ENCODE data around the gene GFRA1.

Gene GFRA1

DNA sequence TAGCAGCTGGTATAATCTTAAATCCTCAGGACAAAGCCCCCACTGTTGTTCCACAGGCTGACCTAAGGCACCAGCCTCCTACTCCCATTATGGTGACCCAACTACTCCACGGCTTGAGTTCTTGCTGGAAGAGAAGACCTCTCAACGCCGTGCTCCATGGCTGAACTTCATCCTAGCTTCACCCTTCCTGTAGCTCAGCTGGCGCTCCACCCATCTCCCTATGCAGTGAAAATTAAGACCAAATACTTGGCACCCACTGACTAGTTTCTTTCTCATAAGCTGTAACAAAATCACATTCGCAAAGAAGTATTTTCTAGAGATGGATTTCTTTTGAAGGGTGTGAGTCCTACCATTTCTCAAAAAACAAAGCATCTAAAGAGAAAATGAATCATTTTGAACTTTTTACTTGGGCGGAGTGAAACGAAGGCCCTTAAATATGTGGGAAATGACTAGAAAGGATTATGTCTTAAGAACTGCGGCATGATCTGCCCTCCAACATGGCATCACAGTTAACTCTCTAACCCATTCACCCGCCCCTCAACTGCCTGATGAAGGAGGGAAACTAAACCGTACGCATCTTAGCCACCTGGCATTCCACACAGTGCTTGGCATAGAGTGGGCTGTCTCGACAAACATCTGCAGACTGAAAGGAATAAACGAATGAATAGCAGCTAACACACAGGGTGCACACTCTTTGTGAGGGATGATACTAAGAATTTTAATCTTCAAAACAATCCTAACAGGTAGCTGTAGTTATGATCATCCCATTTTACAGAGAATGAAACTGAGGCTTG, 32.7 kb downstream of the GFRA1 start:
- no peak for DNase-seq

DNA sequence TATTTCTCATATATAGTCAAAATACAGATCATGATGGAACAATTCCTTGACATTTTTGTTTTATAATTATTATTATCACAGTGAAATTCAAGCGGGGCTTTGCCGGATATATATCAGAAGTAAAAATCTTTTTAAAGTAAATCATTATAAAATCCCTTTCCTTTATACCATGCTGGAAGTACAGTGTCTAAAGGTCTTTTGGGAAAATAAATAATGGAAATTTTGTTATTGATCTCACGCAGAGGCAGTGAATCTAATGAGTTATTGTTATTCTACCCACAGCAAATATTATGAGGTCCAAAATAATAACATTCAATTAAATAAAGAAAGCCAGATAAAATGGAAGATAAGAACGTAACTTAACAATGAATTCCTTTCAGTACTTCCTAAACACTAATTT, 33.8 kb downstream of the GFRA1 start:
- DNase-seq = no peak

DNA sequence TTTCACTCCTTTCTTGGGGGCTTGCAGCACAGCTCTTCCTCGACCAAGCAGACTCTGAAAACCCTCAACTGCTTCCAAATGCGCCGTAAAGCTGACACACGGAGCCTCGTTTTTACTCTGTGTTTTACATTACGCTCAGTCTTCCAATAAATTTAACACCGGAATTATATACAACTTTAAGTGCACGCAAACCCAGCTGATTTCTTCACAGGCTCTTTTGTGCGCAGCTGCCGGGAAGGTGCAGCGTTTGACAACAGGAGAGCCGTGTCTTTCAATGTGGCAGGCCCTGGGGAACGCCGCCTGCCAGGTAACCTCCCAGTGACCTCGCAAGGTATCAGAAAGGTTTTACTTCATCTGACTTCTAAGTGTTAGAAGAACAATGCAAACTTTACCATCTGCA, 35.0 kb downstream of the GFRA1 start:
- DNase-seq = no peak

DNA sequence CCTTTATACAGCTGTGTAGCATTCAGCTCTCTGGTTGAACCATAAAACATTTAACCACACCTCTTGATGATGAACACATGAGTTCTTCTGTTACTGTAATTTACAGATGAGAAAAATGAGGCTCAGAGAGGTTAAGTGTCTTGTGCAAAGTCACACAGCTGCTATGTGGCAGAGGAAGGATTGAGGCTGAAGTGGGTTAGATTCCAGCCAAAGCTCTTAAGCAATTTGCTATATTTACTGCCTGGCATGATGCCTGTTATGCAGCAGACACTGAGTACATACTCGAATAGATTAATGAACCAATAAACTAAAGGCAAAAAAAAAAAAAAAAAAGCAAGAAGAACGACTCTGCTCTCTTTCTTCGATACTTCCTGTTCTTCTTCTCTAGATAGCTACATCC, 35.7 kb downstream of the GFRA1 start:
- no peak for DNase-seq

DNA sequence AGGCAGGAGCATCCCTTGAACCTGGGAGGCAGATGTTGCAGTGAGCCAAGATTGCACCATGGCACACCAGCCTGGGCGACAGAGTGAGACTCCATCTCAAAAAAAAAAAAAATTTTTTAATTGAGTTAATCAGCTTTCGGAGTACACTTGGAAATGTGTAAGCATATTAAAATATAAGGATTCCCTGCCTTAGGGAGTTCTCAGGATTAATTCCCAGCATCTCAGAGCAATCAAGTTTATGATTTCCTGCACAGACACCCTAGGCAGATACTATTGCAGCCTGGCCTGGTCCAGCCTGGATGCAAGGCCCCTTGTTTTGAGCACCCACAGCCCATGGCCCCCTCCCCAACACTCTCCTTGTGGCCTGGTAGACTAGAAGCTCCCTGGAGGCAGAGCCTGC, 39.8 kb downstream of the GFRA1 start:
- no peak for DNase-seq

DNA sequence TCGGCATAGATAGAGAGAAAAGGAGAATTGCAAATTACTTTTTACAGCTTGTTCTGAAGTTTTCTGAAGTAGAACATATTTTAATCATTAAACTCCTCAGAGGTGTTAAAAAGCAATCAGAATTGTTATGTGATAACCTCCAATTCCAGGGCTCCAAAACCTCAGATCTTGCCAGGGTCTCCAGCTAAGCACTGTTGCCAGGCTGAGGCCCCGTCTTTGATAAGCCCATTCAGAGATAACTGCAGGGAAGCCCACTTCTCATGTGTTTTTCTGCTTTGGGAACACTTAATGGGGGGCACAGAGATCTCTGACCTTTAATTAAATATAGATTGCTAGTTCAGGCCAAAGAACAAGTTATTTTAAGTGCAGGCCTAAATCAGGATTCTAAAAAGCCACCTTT, 40.4 kb downstream of the GFRA1 start:
- DNase-seq = no peak

DNA sequence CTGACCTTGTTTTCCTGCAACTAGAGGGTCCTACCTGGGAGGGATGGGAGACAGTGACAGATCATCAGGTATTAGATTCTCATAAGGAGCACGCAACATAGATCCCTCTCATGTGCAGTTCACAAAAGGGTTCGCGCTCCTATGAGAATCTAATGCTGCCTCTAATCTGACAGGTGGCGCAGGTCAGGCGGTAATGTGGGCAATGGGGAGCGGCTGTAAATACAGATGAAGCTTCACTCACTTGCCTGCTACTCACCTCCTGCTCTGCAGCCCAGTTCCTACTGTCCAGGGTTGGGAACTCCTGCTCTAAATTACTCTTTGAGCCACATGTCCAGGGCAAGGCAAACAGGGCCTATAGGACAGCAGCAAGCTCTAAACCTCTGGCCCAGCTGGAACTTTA, 46.2 kb downstream of the GFRA1 start:
- no peak for DNase-seq

DNA sequence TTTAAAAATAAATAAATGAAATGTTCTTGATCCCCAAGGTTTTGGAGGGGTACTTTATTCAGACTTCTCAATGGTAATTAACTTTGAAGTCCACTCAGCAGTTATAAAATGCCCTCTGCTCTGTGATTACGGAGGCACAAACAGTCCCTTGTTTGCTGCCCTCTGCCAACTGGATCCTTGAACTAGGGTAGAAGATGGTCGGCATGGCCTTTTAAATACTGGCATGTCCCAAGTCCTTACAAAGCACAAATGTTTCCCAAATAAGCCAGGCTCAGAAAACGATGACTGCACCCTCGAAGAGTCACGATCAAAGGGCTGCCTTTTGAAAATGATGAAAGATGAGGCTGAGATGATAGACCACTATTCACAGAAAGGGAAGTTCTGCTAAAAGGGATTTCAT, 47.0 kb downstream of the GFRA1 start:
- DNase-seq = no peak

DNA sequence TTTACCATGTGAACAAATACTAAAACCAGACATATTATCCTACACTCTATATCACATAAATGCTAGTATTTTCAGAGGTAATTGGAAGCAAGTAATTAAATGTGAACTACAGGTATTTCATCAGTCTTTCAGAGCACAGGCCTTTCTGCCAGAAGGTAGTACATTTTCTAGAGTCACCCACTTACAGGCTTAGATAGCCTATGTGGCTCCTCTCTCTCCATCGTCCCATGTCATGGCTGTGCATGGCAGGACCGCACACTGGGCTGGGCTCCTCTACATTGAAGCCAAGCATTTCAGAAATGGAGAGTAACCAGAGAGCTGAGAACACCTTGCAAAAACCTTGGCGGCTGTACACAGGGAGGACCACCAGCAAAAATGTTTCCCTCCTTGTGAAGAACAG, 49.7 kb downstream of the GFRA1 start:
- DNase-seq = no peak

DNA sequence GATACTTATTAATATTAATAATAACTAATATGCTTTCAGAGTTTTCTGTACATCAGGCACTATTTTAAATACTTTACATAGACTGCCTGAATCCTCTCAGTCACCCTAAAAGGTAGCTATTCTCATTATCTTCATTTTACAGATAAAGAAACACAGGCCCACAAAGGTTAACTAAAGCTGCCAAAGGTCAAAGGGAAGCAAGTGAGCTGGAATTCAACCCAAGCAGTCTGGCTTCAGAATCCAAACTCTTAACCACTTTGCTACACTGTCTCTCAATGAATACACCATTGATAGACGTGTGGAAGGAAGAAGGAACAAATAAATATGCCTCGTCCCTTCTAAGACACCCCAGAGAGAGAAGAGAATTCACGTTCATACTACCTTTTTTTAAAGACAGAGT, 52.0 kb downstream of the GFRA1 start:
- no peak for DNase-seq

DNA sequence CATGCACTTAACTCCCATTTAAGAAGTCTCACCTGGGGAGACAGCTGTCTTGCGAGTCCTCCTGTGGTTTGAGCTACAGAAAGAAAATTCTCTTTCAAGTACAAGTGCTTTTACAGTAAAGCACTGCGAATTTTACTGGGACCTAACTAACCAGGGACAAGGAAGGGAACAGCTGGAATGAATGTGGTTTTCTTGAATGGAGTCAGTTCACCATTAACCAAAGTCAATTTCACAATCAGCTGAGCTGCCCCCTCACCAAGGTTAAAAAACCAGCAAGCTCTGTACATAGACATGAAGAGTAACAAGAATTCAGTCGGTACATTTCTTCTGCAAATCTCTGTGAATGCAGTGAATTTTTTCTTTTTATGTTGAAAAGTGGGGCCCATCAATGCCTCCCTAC, 56.3 kb downstream of the GFRA1 start:
- DNase-seq = no peak

DNA sequence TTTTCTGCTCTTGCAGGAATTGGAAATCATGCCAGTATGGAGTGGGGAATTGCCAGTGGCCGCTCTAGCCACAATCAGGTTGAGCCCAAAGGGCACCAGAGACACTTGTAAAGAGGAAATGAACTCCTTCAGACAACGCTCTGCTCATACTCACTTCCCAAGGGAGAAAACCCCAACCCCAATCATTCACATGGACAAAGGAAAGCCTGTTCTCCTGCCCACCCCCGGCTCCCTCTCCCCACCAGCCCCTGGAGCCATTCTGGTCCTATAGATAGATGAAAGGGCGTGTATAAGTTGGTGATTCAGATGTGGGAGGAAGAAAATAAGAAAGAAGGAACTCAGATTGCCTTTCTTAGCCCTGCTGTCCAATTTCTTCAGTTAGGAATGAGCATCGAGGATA, 57.4 kb downstream of the GFRA1 start:
- no peak for DNase-seq

DNA sequence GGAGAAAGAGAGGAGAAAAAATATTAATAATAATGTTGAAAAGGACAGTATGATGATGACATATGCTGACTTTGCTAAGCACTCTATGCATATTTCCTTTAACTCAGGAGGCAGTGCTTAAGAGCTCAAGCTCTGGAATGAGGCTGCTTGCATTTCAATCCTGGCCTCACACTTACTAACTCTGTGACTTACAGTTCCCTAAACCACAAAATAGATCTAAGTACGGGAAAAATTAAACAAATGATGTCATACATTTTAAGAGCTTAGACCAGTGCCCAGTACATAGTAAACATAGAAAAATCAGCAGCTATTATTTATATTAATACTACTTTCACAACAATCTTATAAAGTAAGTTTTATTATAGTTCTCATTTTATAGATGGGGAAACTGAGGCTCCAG, 61.3 kb downstream of the GFRA1 start:
- DNase-seq = no peak

DNA sequence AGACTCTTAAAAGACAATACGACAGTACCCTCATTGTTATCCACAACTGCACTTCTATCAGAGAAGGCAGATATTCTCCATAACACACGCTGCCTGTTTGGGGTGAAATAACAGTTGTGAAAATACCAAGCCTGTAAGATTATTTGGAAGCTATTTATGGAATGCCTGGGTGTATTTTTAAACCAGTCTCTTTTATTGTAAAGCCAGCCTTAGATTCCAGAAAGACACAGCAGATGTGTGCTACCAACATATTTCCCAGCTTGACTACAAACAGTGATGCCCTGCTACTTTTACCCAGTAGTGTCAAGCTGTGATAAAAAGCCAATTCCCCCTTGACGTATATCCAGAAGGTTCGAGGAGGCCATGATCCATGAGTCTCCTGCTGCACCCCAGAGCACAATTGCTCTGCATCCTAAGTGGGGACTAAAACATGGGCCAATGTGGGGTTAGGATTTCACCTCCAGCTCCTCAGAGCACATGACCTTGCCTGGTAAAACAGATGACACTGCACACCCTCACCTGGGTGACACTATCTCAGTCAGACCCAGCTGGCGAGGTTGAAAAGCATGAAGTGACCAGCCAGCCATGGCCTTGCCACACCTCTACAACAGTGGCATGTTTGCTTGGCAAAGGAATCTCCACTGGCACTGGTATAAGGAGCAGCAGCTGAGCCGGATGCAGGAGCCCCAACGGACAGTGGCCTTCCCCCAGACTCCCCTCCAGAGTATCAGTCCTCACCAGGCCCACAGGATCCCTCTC, 62.2 kb downstream of the GFRA1 start:
- no peak for DNase-seq

DNA sequence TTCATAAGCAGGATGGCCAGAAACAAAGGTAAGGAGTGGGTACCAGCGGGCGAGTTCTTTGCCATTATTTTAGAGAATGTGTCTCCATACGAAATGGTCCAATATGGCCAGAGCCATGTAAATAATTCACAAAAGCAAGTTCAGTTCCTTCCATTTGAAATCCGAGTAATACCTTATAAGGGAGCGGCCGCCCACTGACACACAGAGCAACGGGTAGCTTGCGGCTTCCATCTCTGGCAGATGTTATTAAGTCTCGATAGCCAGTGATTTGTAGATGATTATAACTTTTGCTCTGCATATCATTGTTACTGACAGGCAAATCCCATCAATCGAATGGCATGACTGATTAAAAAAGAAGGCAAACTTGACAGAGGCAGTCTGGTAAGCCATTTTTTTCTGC, 63.2 kb downstream of the GFRA1 start:
- no peak for DNase-seq

DNA sequence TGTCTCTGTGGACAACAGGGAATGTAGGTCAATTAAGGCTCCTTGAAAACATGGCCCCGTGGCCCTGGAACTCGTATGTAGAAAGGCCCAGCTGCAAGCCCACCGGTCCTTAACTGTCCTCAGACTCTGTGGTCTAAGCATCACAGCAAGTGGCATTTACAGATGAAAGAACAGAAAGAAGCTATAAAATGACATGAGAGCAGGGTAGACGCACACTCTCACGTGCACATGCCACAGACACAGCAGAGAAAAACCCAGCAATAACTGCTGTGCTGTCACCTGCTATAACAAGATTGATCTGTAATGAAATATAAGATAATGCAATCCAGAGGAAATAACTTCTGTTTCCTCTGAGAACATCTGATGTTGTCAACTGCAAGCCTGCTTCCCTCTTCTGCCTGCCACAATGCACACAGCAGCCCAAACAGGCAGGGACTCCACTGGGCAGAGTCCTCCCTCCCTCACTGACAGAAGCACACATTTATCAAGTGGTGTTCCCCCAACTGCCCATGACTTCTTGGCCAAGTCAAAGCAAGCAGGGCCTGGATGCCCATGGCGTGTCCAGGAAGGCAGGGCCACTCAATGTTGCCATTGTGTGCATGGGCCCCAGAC, 63.9 kb downstream of the GFRA1 start:
- no peak for DNase-seq

DNA sequence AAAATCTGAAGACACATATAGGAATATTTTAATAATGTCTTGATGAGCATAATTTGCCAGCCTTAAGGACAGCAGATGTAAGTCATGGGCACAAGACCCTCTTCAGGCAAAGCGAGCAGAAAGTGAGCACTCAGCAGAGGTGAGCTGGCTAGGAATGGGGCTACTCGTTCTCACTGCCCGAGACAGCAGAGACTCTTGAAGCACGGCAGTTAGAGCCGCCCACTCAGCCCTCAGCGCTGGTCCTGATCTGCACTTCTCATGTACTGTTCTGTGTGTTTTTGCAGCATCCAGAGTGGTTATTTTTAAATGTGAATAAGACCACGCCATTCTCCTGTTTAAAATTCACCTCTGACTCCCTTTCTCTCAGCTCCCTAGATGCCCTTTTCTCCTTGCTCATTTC, 65.3 kb downstream of the GFRA1 start:
- no peak for DNase-seq

DNA sequence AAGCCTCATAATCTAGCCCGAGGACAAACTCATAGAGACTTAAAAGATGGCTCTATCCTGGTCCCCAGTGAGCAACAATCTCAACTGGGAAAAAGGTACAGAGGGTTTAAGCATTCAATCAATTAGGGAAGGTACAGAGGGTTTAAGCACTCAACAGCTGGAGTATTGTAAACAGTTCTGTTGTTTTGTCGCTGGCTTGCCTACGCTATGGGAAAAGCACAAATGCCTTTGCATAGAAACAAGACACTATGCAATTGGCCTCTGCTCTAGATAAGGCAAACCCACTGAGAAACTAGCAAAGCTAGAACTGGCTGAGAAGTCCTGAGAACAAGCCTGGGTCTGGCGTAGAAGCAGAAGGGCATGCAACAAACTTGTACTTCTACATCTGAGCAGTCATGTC, 69.3 kb downstream of the GFRA1 start:
- no peak for DNase-seq

DNA sequence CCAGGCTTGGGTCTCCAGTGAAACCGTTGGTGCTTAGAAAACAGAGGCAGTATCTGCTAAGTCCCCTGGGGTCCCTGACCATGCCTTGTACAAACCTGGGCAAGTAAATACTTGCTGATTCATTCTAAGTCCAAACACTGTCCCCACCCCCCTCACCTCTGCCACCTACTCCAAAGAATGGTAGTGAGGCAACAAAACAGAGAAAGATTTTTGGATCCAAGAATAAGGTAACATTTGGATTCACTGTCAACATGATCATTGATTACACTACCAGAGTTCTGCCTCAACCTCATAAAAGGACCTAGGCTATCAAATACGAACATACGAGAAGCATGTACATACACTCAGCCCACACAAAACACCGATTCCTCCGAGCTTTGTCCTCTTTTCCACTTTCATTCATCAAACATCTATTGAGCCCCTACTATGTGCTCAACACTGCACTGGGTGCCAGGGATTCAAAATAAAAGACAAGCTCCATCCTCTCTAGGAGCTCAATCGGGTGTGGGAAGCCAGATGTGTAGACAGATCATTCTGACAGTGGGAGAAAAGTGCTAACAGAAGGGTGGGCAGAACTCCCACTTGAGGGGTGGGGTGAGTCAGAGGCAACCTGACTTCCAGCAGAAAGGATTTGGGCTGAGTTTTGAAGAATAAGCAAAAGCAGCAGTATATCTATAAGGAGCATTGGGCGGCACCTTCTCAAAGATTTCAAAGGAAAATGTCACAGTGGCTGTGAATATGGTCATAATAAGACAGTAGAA, 71.2 kb downstream of the GFRA1 start:
- no peak for DNase-seq

DNA sequence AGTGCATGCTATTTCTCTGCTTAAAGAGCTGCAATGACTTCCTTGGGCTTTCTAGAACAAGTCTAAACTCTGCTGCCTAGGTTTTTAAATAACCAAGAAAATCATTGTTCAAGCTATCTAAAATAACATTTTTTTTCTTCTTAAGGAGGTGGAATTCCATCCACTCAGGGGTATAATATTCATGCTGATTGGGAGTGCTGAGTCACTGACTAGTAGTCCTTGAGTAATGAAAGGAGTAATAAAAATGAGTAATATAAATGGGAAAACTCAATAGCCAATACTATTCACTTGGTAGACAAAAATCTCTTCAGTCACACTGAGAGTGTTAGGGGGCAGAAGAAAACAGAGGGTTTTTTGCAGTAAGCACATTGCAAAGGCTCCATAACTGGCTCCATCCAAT, 72.0 kb downstream of the GFRA1 start:
- DNase-seq = no peak

DNA sequence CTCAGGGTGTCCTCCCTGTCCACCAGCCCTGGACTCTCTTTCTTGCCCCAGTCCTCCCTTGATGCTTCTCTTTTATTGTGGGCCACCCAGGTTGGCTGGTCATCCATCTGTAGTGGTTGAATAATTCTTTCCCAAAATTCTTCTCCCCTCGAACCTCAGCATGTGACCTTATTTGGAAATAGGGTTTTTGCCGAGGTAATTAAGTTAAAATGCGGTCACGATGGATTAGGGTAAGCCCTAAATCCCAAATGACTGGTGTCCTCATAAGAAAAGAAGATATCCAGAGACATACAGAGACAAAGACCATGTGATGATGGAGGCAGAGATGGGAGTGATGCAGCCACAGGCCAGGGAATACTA, 74.3 kb downstream of the GFRA1 start:
- no peak for DNase-seq

DNA sequence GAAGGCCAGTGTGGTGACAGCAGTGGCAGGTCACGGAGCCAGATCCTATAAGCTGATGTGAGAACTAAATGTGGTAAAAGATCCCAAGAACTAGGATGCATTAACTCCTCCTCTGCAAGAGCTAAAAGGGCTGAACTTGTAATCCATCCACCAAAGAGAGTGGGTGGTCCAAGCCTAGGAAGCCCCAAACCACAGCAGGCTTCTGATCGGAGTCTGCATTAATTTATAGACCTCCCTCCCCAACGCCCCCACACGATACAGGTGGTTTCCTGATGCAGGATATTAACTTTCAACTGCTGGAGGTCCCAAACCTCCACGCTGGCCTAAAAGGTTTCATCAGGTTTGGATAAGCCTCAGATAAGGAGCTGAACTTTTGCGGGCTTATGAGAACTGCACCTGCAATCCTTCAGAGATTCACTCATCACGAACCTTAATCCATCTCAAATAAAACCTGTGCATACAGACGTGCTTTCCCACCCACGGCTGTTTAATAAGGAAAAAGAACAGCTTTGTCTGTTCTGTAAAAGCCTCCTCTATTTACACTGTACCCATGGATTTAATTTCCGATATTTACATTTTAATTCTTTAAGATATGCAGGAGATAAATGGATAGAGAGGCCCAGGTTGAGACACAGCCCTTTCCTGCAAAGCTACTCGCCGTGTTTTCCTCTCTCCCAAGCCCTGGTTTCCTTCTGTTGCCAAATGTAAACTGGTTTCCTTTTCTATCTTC, 74.9 kb downstream of the GFRA1 start:
- no peak for DNase-seq

DNA sequence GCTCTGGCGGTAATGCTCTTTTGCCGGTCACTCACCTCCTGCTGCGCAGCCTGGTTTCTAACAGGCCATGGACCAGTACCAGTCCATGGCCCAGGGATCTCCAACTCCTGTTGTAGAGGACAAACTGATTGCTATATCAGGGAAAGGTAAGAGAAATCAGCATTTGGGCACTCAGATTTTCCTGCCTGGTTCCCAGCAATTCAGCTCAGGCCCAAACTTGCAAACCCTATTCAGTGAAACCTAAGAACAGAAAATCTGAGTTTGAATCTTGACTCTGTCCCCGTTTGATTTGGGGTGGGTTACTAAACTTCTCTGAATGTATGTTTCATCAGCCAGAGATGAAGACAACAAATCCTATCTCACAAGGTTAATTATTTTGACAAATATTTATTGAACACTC, 77.4 kb downstream of the GFRA1 start:
- DNase-seq = no peak

All from DMS79 (cell line).